MCF 10A (cell line): ENCODE measurements around the gene SCN4A. TPM values are rescaled to one million over a fixed set of nuclear protein-coding genes. Genes with fewer than 3 reads are reported as not detected.

Experiments used
- BruUV-seq: library from RNA; stranded (reverse); fragments of 400-500 nt; replicated peaks from 2 replicates; lab custom pipeline; 2021; lab: Mats Ljungman, UMichigan
- CTCF ChIA-PET: fragments of 300-600 bp; sonication (Branson Sonifier 250); formaldehyde crosslinking; extraction: SDS; loops from one replicate; lab custom pipeline; 2021; ENCODE audit warnings: antibody characterized with exemption, inconsistent platforms; lab: Yijun Ruan, JAX
- POLR2A ChIA-PET: fragments of 300-600, 350-650 bp; sonication (Branson Sonifier 250); formaldehyde crosslinking; extraction: SDS; loops from one replicate; lab custom pipeline; 2020; ENCODE audit warnings: antibody characterized with exemption, inconsistent platforms; lab: Yijun Ruan, JAX
- DNase-seq: peaks from one replicate; pipeline ENCODE4 v3.0.0-alpha.2; 2018; ENCODE audit not compliant: unreplicated experiment
- H3K27ac Mint-ChIP-seq: one replicate; pipeline ENCODE4 v1.8.0; 2022; ENCODE audit warnings: mild to moderate bottlenecking, low read depth, mixed read lengths; ENCODE audit not compliant: unreplicated experiment
- H3K27me3 Mint-ChIP-seq: one replicate; pipeline ENCODE4 v1.8.0; 2022; ENCODE audit warnings: mixed read lengths; ENCODE audit not compliant: insufficient read depth, unreplicated experiment
- H3K36me3 Mint-ChIP-seq: one replicate; pipeline ENCODE4 v1.8.0; 2022; ENCODE audit warnings: mild to moderate bottlenecking, moderate library complexity, mixed read lengths; ENCODE audit not compliant: insufficient read depth, unreplicated experiment
- H3K4me1 Mint-ChIP-seq: one replicate; pipeline ENCODE4 v1.8.0; 2022; ENCODE audit warnings: mixed read lengths; ENCODE audit not compliant: insufficient read depth, unreplicated experiment
- H3K4me3 Mint-ChIP-seq: one replicate; pipeline ENCODE4 v1.8.0; 2022; ENCODE audit warnings: mild to moderate bottlenecking, moderate library complexity, mixed read lengths; ENCODE audit not compliant: unreplicated experiment
- H3K9me3 Mint-ChIP-seq: one replicate; pipeline ENCODE4 v1.8.0; 2022; ENCODE audit warnings: mixed read lengths; ENCODE audit not compliant: unreplicated experiment
- CTCF ChIP-seq: fragments of 200-600 bp; IDR thresholded peaks from one replicate; pipeline ENCODE4 v1.8.0; 2022; ENCODE audit warnings: antibody characterized with exemption, mild to moderate bottlenecking; ENCODE audit not compliant: unreplicated experiment
- intact Hi-C: fragments of 100-400 bp; cut with micrococcal nuclease; formaldehyde crosslinking; loops from 2 replicates; pipeline ENCODE4 v1.14.1; 2022
- total RNA-seq: library from RNA; stranded (reverse); gene quantifications from 2 replicates; pipeline ENCODE4 v1.2.3, GENCODE V29; 2022

SCN4A gene
- total RNA-seq, 1 experiment from 2014 or later, result not detected

- Mint-ChIP-seq H3K36me3 (no peaks in the 10 kb centered on the region), H3K9me3 (no peaks in the 10 kb centered on the region), H3K27ac (no peak overlapping the region), H3K27me3 (peaks cover 12% of the 10 kb centered on the region), H3K4me1 (no peaks in the 10 kb centered on the region), H3K4me3 (no peak overlapping the region)
- DNase-seq, result no peak
- no TSS peak for BruUV-seq
- CTCF ChIA-PET, result interaction anchor here (0.6 to 2.2 kb wide), 4 partner anchors 12 to 52 kb away, joined by 3 to 6 read pairs (median 4); partner anchors contain the start of gene GH1
- intact Hi-C loops, result no loop called here
- POLR2A ChIA-PET, result no interaction called here
- TF ChIP-seq CTCF, result no peak
Observed at GRCh38 chr17:63937319-63937718, 35.4 kb downstream of the SCN4A start.

GRCh38 chr17:63934183-63935112, 38.3 kb downstream of the SCN4A start:
- no peak overlapping the region for H3K27ac Mint-ChIP-seq
- ChIA-PET POLR2A (no interaction called here), CTCF (interaction anchor here (1.5 to 3.5 kb wide), 3 partner anchors 15 to 199 kb away, joined by 4 to 21 read pairs (median 5); partner anchors contain the start of gene GH1)
- H3K27me3 Mint-ChIP-seq, result peaks cover 12% of the 10 kb centered on the region
- H3K9me3 Mint-ChIP-seq, result no peaks in the 10 kb centered on the region
- no peak overlapping the region for H3K4me3 Mint-ChIP-seq
- intact Hi-C loops, result no loop called here
- no peaks in the 10 kb centered on the region for H3K4me1 Mint-ChIP-seq
- no TSS peak for BruUV-seq
- no peaks in the 10 kb centered on the region for H3K36me3 Mint-ChIP-seq
- no peak for DNase-seq
- no peak for TF ChIP-seq CTCF

GRCh38 chr17:63933598-63933997, 39.1 kb downstream of the SCN4A start:
- intact Hi-C loops, result no loop called here

More at GRCh38 chr17:63933598-63933997, 39.1 kb downstream of the SCN4A start:
- CTCF ChIA-PET, result interaction anchor here (1.5 to 3.5 kb wide), 3 partner anchors 14 to 200 kb away, joined by 4 to 21 read pairs (median 5); partner anchors contain the start of gene GH1
- no peak overlapping the region for H3K27ac Mint-ChIP-seq
- no peaks in the 10 kb centered on the region for H3K9me3 Mint-ChIP-seq
- H3K4me1 Mint-ChIP-seq, result no peaks in the 10 kb centered on the region
- H3K27me3 Mint-ChIP-seq, result peaks cover 12% of the 10 kb centered on the region
- no peak overlapping the region for H3K4me3 Mint-ChIP-seq
- BruUV-seq, result no TSS peak
- POLR2A ChIA-PET, result no interaction called here
- no peak for DNase-seq
- TF ChIP-seq CTCF, result no peak
- H3K36me3 Mint-ChIP-seq, result no peaks in the 10 kb centered on the region
